ENCODE data around the gene HPGD.

The HPGD gene

DNA sequence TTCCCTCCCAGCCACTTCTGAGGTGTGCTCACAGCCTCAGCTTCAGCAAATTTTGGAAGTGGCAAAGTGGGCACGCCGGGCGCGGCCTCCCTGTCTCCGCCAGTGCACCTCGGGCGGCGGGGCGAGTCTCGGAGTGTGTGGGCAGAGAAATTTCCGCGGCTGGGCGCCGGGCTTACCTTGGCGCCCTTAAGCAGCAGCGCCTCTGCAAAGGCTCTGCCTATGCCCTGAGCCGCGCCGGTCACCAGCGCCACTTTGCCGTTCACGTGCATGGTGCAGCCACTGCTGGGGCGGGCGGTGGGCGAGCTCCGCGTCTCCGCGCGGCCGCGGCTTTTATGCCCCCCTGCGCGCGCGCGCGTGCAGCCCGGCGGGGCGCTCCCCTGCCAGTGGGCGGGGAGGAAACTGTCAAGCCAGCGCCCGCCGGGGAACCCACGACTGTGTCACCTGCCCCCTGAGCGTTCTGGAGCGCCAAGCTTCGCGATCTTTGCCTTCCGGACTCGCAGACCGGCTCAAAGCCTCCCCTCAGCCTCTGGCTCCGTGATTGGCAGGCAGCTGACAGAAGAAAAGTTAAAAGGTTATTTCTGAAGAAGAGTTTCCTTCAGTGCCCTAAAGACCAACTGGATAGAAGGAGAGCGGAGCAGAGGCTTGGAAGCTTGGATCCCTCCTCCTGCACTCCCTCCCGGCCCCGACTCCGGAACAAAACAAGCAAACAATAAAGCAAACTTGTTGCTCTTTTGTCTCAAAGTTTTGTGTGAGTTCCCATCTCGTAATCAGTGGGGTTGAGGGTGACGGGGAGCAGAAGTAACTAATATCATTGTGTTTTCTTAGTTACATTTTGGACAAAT lies at the start of gene HPGD:
HPGD (minus strand) TSS at position 306 of the 842 bp plus-strand sequence; CDS start at position 269, 37 bp downstream.
- peak; percentile 8 for DNase-seq (ENCODE audit: low read depth)

- no peak for DNase-seq (ENCODE audit: low read depth)
Observed at GRCh38 chr4:174564529-174564928, 42.2 kb upstream of the HPGD start.

DNA sequence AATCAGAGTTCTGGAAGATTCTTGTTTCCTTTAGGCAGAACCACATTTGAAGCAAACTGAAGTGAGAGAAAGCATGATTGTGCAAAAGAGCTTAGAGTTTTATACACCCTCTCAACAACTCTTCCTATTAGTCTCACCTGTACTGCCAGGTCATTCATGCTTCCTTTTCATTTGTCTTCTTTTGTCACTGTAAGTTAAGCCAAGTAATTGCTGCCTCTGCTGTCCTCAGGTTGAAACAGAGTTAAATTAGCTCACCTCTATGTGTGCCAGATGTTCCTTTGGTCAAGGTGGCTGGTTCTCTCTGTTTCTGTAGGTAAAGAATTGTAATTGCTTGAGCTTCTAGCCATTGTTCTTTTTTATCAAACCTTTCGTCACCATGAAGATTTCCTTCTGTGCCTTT lies 41.1 kb upstream of the HPGD start:
- DNase-seq (ENCODE audit: low read depth), result no peak

DNA sequence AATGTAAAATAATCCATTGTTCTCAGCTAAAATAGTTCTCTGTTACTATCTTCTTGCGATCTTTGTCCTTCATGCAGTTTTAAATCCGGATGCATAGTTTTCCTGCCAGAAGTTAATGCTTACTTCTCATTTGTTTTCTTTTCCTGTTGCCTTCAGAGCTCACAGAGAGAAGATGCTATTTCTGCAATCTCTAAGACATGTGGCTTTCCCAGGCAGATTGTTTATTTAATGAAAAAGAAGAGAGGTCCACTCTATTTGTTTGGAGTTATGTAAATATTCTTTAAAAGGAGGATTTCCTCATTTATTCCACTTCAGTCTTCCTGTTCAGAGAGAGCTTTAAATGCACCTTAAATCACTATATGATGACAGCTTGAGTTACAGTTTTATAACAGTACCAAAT lies 39.3 kb upstream of the HPGD start:
- peak; percentile 11 for DNase-seq (ENCODE audit: low read depth)

DNA sequence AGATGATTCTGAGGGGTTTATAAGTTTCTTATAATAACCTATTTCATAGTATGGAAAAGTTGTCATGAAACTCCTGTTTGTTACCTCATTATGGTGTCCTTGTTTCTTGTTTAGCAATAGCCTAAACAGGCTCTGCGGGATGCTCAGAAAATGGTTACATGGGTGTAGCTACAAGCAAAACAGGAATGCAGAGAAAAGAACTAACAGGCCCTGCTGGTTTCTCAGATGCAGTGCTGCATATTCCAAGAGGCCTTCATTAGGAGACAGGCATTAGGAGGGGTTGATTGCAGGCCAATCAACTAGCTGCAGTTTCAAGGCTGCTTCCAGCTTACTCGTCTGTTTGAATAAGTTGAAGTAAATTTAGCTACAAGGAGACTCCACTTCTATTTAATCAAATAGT lies 37.6 kb upstream of the HPGD start:
- DNase-seq (ENCODE audit: low read depth), result no peak

GRCh38 chr4:174555789-174556630 lies 33.7 kb upstream of the HPGD start:
- DNase-seq (ENCODE audit: low read depth), result no peak

GRCh38 chr4:174554231-174554728 lies 32.0 kb upstream of the HPGD start:
- DNase-seq (ENCODE audit: low read depth), result no peak

- DNase-seq (ENCODE audit: low read depth), result peak; percentile 10
Observed at GRCh38 chr4:174553828-174554227, 31.5 kb upstream of the HPGD start.

DNA sequence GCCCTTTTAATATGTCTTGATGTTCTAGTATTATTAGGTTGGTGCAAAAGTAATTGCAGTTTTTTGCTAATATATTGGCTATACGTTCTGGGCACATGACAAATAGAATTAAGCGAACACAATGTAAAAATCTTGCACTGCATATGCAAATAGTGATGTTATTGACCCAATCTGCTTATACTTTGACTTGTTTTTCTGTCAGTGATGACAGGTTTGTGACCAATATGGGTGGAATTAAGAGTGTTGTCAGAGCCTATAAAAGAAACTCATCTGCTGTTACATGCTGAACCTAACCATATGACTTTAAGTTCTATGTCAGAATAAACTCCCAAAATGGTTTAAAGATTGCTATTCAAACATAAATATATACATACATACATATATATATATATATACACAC lies 30.7 kb upstream of the HPGD start:
- no peak for DNase-seq (ENCODE audit: low read depth)

DNA sequence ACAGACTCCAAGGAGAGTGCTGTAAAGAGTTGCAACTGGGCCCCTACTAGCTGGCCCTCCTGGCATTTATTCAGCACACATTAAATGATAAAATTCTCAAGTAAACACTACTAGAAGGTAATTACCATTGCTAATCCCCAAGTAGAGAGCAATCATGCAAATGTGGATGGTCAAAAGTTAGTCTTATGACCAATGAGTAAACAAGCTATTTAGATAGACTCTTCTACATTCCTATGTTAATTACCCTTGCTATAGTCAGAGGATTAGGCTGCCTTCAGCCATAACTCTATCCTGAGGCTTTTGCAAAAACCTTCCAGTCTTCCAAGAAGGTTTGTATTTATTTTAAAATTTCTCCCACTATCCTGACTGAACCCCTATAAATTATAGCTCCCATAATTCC lies 28.3 kb upstream of the HPGD start:
- no peak for DNase-seq (ENCODE audit: low read depth)

GRCh38 chr4:174549721-174550120 lies 27.4 kb upstream of the HPGD start:
- no peak for DNase-seq (ENCODE audit: low read depth)

DNA sequence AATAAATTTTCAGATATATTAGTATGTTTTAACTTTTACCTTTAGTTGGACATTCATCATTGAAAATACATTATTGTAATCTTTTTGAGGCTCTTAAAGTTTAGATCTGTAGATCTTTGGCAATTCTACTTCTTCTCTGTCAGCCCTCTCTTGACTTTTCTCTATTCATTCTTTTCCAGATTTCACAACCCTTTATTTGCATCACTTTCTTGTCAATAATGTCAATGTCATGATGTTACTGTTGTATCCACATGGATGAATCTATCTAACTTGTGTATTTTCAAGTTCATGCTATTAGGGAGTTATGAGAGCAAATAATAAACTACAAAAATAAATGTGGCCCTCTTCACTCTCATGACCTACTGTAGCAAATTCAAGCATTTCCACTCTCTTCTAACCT lies 23.0 kb upstream of the HPGD start:
- no peak for DNase-seq (ENCODE audit: low read depth)

DNA sequence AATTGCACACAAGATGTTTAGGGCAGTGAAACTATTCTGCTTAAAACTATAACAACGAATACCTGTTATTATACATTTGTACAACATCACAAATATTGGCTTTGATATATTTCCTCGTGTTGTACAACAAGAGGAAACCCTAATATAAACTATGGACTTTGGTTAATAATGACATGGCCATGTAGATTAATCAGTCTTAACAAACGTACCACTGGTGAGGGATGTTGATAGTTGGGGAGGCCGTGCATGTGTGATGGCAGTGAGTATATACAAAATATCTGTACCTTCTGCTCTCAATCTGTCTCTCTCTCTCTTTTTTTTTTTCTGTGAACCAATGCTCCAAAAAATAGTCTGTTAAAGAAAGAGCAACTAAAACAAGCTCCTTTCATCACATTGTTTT lies 22.2 kb upstream of the HPGD start:
- DNase-seq (ENCODE audit: low read depth), result no peak

DNA sequence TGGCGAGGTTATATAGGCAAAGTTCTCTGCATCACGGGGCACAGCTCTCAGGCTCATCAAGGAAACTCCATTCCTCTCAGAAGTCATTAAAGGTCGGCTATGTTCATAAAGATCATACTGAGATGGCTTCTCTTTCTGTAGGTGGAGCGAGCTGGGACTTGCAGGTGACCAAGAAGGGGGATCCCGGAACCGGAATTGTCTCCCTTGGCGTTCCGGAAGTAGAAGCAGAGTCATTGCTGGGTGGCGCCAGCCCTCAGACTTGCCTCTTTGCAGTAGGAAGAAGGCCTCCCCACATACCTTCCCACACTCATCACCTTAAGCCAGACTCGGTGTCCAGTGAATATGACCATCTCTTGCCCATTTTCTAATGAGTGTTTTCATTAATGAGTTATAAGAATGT lies 17.9 kb upstream of the HPGD start:
- DNase-seq (ENCODE audit: low read depth), result no peak

DNA sequence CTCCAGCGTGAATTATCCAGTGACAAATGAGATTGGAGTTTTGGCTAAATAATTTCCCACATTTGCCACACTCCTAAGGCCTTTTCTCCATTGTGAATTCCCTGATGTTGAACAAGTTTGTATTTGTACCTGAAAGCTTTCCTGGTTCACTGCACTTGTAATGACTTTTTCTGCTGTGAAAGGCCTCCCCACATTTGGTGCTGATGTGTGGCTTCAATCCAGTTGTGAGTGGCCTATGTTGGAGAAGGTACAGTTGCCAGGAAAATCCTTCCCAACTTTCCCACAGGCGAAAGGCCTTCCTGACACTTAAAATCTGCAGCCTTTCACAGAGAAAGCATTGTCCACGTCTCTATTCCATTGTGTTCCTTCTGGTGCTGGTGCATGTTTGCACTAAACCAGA lies 17.3 kb upstream of the HPGD start:
- DNase-seq (ENCODE audit: low read depth), result no peak

GRCh38 chr4:174538876-174539250 lies 16.6 kb upstream of the HPGD start:
- DNase-seq (ENCODE audit: low read depth), result no peak

- no peak for DNase-seq (ENCODE audit: low read depth)
Observed at GRCh38 chr4:174538123-174538875, 16.0 kb upstream of the HPGD start.

GRCh38 chr4:174537634-174538033 lies 15.3 kb upstream of the HPGD start:
- no peak for DNase-seq (ENCODE audit: low read depth)

DNA sequence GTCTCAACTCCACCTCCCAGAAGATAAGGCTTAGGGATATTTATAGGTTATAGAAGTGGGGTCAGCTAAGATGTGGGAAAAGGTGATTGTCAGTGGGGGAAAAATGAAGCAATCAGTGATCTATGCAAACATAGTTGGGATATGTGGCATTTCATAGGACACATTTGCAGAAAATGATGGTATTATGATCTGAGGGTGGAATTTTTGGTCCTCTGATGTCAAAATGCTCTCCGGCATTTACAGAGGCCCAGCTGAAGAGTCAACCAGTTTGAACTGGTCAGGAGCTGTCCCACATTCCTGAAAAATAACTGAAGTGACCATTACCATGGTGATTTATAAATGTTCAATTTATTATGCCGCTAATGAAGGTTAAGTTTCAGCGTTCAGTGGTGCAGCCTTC lies 12.2 kb upstream of the HPGD start:
- DNase-seq (ENCODE audit: low read depth), result no peak

DNA sequence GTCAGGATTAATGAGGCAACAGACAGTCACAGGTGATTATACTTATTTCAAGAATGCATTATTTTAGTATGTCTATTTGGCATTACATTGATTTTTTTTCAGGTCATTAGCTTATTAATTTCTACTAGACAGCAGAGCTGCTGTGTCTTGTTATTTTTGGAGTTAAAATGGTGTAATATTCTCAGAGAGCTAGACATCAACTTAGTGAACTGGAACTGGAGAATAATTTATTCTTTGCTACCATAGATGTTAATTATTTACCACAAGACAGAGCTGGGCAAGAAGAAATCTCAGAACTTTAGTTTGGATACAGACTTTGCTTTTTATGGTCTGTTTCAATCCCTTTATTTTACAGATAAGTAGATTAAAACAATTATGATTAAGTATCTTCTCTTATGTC lies 10.2 kb upstream of the HPGD start:
- DNase-seq (ENCODE audit: low read depth), result no peak

GRCh38 chr4:174531486-174531885 lies 9.2 kb upstream of the HPGD start:
- DNase-seq (ENCODE audit: low read depth), result peak; percentile 7

DNA sequence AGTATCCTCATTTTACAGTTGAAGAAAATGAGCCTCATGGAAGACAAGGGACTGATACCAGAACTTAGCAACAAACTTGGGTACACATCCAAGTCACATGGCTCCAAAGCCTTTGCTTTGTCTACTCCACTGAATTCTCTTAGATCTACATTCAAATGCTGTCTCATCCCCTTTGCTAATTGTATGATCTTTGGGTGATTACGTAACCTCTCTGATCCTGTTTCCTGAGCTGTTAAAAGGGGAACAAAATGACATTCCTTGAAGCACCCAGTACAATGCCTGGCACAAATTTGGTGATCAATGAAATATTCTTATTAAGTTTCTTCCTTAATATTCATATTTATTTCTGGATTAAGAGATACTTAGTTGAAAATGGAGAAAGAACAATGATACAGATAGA lies 5.9 kb upstream of the HPGD start:
- no peak for DNase-seq (ENCODE audit: low read depth)
